Inferior parietal cortex (tissue), 1 donor: ENCODE measurements around the gene YY1.
"Not testable (repeated sequence)": the region's sequence is repeated elsewhere in the genome, so short reads cannot be mapped to it uniquely, and the experiment has no call there.

Experiments used
- DNase-seq: peaks from one replicate; pipeline ENCODE4 v3.0.0-alpha.2; 2016; ENCODE audit errors: extremely low spot score

YY1 gene

GRCh38 chr14:100213956-100214769 lies 24.8 kb upstream of the YY1 start:
- DNase-seq: no peak

GRCh38 chr14:100214770-100215083 lies 24.2 kb upstream of the YY1 start:
- DNase-seq: no peak

GRCh38 chr14:100215330-100215885 lies 23.5 kb upstream of the YY1 start:
- no peak for DNase-seq

- no peak for DNase-seq
Observed at GRCh38 chr14:100219126-100219785, 19.7 kb upstream of the YY1 start.

- DNase-seq: peak; percentile 13
Observed at GRCh38 chr14:100221533-100222223, 17.3 kb upstream of the YY1 start.

- no peak for DNase-seq
Observed at GRCh38 chr14:100222224-100223093, 16.5 kb upstream of the YY1 start.

- DNase-seq: no peak
Observed at GRCh38 chr14:100223332-100224201, 15.4 kb upstream of the YY1 start.

- DNase-seq: no peak
Observed at GRCh38 chr14:100224229-100224866, 14.6 kb upstream of the YY1 start.

GRCh38 chr14:100225169-100225568 lies 13.8 kb upstream of the YY1 start:
- DNase-seq: no peak

GRCh38 chr14:100230361-100230760 lies 8.6 kb upstream of the YY1 start:
- no peak for DNase-seq

GRCh38 chr14:100234511-100234910 lies 4.4 kb upstream of the YY1 start:
- no peak for DNase-seq

- not testable (repeated sequence) for DNase-seq
Observed at GRCh38 chr14:100236271-100236818, 2.6 kb upstream of the YY1 start.

- DNase-seq: no peak
Observed at GRCh38 chr14:100236881-100237280, 2.1 kb upstream of the YY1 start.

GRCh38 chr14:100237735-100238418 lies 1.1 kb upstream of the YY1 start:
- DNase-seq: no peak

- no peak for DNase-seq
Observed at GRCh38 chr14:100239211-100239839, 381 bp downstream of the YY1 start.

GRCh38 chr14:100239840-100240667 lies 1.1 kb downstream of the YY1 start:
- peak; percentile 76 for DNase-seq

- DNase-seq: no peak
Observed at GRCh38 chr14:100240668-100241032, 1.7 kb downstream of the YY1 start.

GRCh38 chr14:100241279-100241678 lies 2.3 kb downstream of the YY1 start:
- DNase-seq: peak; percentile 16
